GM15510 (cell line): Measurements from ENCODE around the gene PDCD6IP.

Source experiments
- POLR2A ChIP-seq: IDR thresholded peaks from 3 replicates; pipeline ENCODE4 v1.6.1; 2011; ENCODE audit warnings: borderline replicate concordance; ENCODE audit not compliant: insufficient read length; ENCODE audit errors: extremely low read depth

Gene PDCD6IP

DNA sequence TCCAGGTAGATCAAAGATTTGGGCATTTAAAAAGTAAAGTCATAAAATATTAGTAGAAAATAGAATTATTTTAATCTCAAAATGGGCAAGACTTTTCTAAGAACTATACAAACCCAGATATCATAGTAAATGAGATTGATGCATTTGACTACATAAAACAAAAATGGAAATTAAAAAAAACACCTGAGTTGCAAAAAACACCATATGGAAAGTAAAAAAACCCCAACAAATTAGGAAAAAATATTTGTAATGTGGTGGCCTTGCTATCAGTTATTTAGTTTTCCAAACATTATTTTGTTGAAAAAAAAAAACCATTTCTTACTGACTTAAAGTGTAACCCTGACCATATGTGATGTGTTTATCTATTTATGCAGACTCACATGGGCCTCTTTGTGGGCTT lies 97.2 kb downstream of the PDCD6IP start:
- no peak for TF ChIP-seq POLR2A

DNA sequence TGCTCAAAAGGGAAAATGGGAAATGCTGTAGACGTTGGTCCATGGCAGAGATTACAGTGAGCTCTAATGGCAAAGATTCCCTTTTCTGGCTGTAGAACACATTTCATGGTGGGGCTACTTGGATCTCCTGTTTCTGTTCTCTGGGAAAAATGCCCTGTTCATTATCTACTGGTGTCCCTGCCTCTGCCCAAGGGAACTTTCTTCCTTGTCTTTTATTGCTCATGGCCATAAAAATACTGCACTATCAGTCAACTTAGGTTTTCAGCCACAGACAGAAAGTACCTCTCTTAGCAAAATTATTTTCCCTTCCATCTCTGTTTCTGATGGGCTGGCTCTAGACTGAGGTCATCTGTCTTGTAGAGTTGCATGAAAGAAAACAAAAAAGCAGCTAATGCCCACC lies 98.9 kb downstream of the PDCD6IP start:
- no peak for TF ChIP-seq POLR2A

- TF ChIP-seq POLR2A = no peak
These were observed 100.5 kb downstream of the PDCD6IP start for GRCh38 chr3:33898901-33899300.

DNA sequence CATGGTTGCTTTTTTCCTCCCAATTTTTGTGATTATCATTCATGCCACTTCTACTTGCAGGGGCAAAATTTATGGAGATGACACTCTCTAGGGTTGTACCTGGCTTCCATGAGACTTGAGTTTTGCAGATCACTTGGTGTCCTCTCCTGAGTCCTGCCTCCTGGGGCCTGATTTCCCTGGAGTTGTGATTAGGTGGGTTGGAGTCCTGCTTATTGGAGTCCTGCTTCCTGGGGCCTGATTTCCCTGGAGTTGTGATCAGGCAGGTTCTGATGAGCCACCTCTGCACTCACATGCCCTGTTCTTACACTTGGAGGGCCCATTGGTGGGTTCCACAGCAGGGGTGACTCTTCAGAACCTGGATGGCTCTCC lies 102.0 kb downstream of the PDCD6IP start:
- no peak for TF ChIP-seq POLR2A

GRCh38 chr3:33900809-33901505 lies 102.5 kb downstream of the PDCD6IP start:
- TF ChIP-seq POLR2A = no peak

DNA sequence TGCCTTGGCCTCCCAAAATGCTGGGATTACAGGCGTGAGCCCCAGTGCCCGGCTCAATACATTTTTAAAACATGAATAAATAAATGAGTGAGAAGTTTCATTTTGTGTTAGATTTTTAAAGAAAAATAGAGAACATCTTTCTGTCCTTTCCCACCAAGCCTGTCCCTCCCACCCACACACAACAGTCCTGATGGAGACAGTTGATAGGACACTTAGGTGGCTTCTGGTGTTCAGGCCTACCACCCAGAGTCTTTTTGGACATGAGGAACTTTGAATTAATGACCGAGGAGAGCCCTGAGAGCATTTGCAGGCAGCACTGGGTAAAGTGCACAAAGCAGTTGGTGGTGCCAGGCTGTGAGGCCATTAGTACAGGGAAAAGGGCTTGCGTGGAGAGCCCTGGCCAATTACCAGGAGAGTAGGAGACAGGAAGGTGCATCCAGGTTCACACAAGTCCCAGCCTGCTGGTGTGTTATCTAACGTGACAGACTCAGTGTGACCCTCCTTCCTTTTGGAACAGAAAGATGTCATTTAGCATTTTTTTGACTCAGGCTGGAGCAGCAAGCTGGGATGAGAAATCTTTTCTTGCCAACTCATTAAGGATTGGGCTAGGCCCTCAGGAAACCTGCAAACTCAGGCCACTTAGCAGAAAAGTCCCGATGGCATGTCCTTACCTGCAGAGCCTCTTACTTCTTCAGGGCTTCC lies 103.6 kb downstream of the PDCD6IP start:
- no peak for TF ChIP-seq POLR2A

- no peak for TF ChIP-seq POLR2A
These were observed 106.3 kb downstream of the PDCD6IP start for GRCh38 chr3:33904730-33905129.

GRCh38 chr3:33908250-33908851 lies 109.9 kb downstream of the PDCD6IP start:
- no peak for TF ChIP-seq POLR2A

- no peak for TF ChIP-seq POLR2A
These were observed 111.1 kb downstream of the PDCD6IP start for GRCh38 chr3:33909547-33909946.

DNA sequence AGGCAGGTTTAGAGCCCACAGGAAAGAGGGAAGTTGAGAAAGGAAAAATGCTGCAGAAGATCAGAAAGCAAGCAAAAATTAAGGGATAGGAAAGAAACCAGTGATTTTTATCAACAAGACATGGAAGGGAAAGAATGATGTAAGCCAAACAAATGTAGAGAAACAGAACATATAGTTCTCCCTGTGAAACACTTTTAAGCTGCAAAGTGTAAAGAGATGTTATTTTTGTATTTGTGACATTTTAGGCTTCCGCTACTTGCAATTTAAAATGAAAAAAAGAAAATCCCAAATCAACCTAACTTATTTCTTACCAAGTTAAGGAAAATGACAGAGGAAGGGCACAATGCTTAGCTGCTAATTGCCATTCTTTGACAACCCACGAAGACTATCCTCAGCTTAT lies 111.6 kb downstream of the PDCD6IP start:
- no peak for TF ChIP-seq POLR2A

DNA sequence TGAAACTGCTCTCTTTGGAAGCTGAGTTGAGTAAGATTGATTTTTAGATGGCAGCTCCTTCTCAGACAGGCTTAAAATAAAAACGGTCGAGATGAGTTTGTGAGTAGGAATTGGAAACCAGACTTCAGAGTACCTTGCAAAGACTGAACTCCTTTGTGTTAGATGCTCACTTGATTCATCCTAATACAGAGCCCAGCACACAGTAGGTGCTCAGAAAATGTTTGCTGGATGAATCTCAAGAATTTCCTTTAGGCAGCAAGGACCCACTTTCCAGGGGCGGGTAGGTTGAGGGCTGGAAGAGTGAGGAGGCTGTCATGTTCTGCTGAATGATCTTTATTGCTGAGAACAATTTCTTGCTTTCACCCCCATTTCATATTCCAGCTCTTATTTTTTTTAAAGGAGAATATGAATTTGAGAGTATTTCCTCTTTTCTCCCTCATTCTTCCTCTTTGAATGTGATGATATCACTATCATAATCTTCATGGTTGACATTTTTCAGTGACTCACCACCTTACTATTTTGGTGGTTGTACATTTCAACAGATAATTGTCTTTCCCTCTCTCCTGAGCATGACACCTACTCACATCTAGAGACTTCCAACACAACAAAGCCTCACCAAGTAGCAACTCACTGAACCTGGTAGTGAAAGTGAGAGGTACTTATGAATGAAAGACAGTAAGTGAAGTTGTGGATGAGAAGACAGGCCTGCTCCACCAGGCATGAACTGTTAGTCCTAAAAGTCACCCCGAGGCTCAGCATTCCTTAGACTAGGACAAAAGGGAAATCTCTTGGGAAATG lies 113.3 kb downstream of the PDCD6IP start:
- TF ChIP-seq POLR2A = no peak

DNA sequence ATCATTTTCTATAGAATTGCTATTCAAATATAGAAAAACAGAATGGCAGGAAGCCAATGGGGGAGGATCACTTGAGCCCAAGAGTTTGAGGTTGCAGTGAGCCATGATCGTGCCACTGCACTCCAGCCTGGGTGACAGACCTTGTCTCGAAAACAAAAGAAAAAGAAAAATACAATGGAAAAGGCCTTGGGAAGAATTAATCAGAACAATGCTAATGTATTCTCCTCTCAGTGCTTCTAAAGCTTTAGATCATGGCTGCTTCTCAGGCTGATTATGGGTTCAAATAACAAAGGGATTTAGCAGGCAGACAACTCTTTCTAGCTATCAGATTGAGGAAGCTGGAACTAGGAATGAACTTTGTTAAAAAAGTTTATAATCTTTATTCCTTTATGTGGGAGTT lies 115.8 kb downstream of the PDCD6IP start:
- TF ChIP-seq POLR2A = no peak

- no peak for TF ChIP-seq POLR2A
These were observed 116.4 kb downstream of the PDCD6IP start for GRCh38 chr3:33914731-33915379.

DNA sequence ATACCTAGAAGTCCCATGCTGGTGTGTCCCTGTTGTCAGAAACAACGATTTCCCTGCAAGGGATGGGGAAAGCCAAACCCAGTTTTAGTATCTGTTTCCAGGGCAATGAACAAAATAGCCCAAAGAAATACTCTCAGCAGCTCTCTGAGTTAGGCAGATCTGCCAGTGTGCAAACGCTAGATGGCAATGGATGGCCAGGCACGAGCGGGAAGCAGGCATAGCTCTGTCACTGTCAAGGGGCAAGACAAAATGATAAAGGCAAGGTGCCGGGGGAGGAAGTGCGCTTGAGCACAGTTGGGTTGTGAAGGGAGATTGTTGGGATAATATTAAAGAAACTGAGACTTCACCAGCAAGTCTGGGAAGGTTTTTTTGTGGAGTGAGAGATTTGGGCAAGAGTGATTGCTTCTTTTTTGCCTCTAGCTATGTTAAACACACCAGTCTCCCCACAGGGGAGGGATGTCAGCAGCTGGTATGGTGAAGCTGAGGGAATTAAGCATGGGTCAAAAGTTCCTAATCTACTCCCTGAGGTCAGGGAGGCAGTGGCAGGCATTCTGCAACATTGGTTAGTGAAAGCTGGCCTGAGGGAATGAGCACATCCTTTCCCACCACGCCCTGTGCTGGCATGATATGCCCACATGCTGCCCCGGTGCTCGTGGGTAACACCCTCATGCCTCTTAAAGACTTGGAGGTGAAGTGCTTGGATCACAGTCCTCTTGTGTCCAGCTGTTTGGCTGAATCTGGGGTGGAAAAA lies 117.5 kb downstream of the PDCD6IP start:
- TF ChIP-seq POLR2A = no peak
